ACC112 (cell line): ENCODE measurements around the gene TIMM23.
A peak's percentile ranks its signal among the peaks of the same experiment; 100 is the strongest.
"Not testable (repeated sequence)": the region's sequence is repeated elsewhere in the genome, so short reads cannot be mapped to it uniquely, and the experiment has no call there.

Experiments used
- H2AFZ ChIP-seq: fragments of 200-600 bp; sonication (generic); one replicate; pipeline ENCODE4 v1.6.0; 2017; ENCODE audit warnings: antibody characterized with exemption, low read length; ENCODE audit not compliant: unreplicated experiment
- H3K27ac ChIP-seq: fragments of 200-600 bp; sonication (generic); 2 replicates; pipeline ENCODE4 v1.5.1; 2014; ENCODE audit warnings: low read depth, mild to moderate bottlenecking, antibody characterized with exemption, low read length, moderate library complexity
- H3K27me3 ChIP-seq: fragments of 200-600 bp; sonication (generic); 2 replicates; pipeline ENCODE4 v1.6.1; 2014; ENCODE audit warnings: mild to moderate bottlenecking, antibody characterized with exemption, low read length, moderate library complexity, mixed read lengths; ENCODE audit not compliant: insufficient read depth
- H3K36me3 ChIP-seq: fragments of 200-600 bp; sonication (generic); 2 replicates; pipeline ENCODE4 v1.6.1; 2016; ENCODE audit warnings: mild to moderate bottlenecking, antibody characterized with exemption, low read length, moderate library complexity, mixed read lengths; ENCODE audit not compliant: insufficient read depth
- H3K4me1 ChIP-seq: fragments of 200-600 bp; sonication (generic); one replicate; pipeline ENCODE4 v1.6.1; 2016; ENCODE audit warnings: low read length, mixed read lengths; ENCODE audit not compliant: insufficient read depth, unreplicated experiment, control insufficient read depth
- H3K4me3 ChIP-seq: fragments of 200-600 bp; sonication (generic); 2 replicates; pipeline ENCODE4 v1.5.1; 2014; ENCODE audit warnings: mild to moderate bottlenecking, low read depth, low read length
- H3K79me2 ChIP-seq: fragments of 200-600 bp; sonication (generic); one replicate; pipeline ENCODE4 v1.6.0; 2016; ENCODE audit warnings: low read length; ENCODE audit not compliant: control insufficient read depth, unreplicated experiment, insufficient read depth

Gene TIMM23

GRCh38 chr10:45997557-45997956 lies 25.3 kb downstream of the TIMM23 start:
- Histone ChIP-seq H3K27ac (no peak overlapping the region), H3K4me1 (no peaks in the 10 kb centered on the region), H3K36me3 (peaks cover 6% of the 10 kb centered on the region; the same call in 1 of the 2 replicates), H3K4me3 (no peak overlapping the region), H3K79me2 (peaks cover 4% of the 10 kb centered on the region), H2AFZ (no peak overlapping the region), H3K27me3 (no peaks in the 10 kb centered on the region)

GRCh38 chr10:45997994-45998763 lies 25.9 kb downstream of the TIMM23 start:
- Histone ChIP-seq H3K27ac (no peak overlapping the region), H3K4me1 (no peaks in the 10 kb centered on the region), H2AFZ (no peak overlapping the region), H3K36me3 (peaks cover 9% of the 10 kb centered on the region; the same call in 1 of the 2 replicates), H3K27me3 (no peaks in the 10 kb centered on the region), H3K4me3 (no peak overlapping the region), H3K79me2 (peaks cover 4% of the 10 kb centered on the region)

DNA sequence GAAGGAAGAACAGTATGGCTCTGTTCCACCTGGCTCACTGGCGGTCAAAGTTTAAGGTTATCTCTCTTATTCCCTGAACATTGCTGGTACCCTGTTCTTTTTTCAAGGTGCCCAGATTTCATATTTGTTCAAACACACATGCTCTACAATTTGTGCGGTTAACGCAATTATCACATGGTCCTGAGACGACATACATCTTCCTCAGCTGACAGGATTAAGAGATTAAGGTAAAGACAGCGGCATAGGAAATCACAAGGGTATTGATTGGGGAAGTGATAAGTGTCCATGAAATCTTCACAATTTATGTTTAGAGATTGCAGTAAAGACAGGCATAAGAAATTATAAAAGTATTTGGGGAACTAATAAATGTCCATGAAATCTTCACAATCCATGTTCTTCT lies 27.7 kb downstream of the TIMM23 start:
- H2AFZ ChIP-seq, H3K4me3 ChIP-seq, H3K27ac ChIP-seq, H3K4me1 ChIP-seq, H3K27me3 ChIP-seq, H3K79me2 ChIP-seq: not testable (repeated sequence)
- H3K36me3 ChIP-seq = peaks cover 19% of the 10 kb centered on the region

- H3K4me1 ChIP-seq = peaks cover under 1% of the 10 kb centered on the region
- H3K79me2 ChIP-seq = peaks cover 4% of the 10 kb centered on the region
- H2AFZ ChIP-seq = no peak overlapping the region
- no peak overlapping the region for H3K27ac ChIP-seq
- peaks cover 25% of the 10 kb centered on the region for H3K36me3 ChIP-seq
- no peaks in the 10 kb centered on the region for H3K27me3 ChIP-seq
- no peak overlapping the region for H3K4me3 ChIP-seq
These were observed 28.2 kb downstream of the TIMM23 start for GRCh38 chr10:46000538-46000937.

DNA sequence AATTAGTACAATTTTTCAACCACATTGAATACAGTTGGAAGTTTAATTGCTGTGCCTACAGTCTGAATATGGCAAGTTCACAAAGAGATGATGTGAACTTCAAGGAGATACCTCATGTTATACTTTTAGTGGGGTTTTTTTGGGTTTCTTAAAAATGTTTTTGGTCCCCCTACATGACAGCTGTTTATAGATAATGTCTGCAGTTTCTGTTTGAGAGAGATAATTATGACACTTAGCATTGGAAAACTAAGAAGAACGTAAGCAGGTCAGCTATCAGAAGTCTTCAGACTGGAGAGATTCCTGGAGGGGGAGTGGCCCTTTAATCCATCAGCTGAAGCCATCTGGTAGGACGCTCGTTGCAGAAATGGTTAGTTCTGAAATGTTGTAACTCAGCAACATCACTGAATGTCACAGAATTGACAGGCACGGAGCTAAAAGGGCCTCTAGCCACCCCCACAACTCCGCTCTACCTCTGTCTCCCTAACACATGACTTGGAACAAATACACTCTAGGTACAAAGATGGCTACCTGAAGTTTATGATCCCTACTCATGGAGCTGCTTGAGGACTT lies 29.0 kb downstream of the TIMM23 start:
- Histone ChIP-seq H3K4me1 (peaks cover 8% of the 10 kb centered on the region), H3K4me3 (no peak overlapping the region), H3K36me3 (peaks cover 31% of the 10 kb centered on the region), H3K79me2 (peaks cover 4% of the 10 kb centered on the region), H2AFZ (no peak overlapping the region), H3K27ac (no peak overlapping the region), H3K27me3 (no peaks in the 10 kb centered on the region)

GRCh38 chr10:46002189-46002687 lies 29.9 kb downstream of the TIMM23 start:
- not testable (repeated sequence) for H3K4me3 ChIP-seq, H3K27ac ChIP-seq, H3K27me3 ChIP-seq, H3K79me2 ChIP-seq, H2AFZ ChIP-seq
- Histone ChIP-seq H3K36me3 (peaks cover 34% of the 10 kb centered on the region), H3K4me1 (peaks cover 16% of the 10 kb centered on the region)

DNA sequence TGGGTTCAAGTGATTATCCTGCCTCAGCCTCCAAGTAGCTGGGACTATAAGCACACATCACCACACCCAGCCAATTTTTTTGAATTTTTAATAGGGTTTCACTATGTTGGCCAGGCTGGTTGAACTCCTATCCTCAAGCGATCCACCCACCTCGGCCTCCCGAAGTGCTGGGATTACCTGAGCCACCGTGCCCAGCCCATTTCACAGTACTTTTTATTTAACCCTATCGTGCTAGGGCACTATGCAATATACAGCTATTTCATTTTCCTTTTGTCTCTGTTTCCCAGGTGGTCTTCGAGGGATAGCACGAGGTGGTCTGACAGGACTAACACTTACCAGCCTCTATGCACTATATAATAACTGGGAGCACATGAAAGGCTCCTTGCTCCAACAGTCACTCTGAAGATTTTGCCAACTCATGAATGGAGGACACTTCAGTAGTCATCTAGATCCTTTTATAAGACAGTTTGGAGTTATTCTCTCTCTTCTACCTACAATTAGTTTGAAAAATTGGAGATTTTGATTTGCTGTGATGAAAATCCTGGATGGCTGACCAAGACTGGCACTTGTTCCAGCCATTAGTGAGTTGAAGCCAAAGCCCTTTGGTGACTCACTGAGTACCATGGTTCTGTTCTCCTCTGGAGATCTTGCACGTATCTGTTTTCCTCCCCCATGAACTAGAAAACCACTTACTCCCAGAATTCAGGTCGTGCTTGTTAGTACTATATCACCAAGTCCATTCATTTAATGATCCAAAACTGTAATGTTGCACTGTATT lies 30.8 kb downstream of the TIMM23 start:
- no peak overlapping the region for H3K4me3 ChIP-seq
- no peak overlapping the region for H3K27ac ChIP-seq
- peaks cover 3% of the 10 kb centered on the region for H3K79me2 ChIP-seq
- peaks cover 16% of the 10 kb centered on the region for H3K4me1 ChIP-seq
- H2AFZ ChIP-seq = no peak overlapping the region
- H3K36me3 ChIP-seq = peaks cover 36% of the 10 kb centered on the region
- no peaks in the 10 kb centered on the region for H3K27me3 ChIP-seq

DNA sequence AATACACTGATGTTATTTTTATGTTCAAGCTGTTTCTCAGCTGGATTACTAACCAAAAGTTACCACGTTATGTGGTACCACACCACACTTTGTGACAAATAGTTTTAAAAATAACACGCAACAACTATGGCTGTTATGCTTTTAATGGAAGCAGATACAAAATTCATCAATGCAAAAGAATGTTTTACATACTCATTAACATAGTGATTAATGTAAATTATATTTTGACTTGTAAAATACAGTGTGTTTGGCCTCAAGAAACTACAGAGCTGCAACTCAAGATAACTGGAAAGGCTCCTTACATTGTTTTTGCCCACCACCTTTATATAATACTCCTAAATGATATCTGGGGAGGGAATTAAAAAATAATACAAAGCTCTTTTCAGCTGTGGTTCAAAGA lies 32.7 kb downstream of the TIMM23 start:
- Histone ChIP-seq H3K4me1 (peaks cover 16% of the 10 kb centered on the region), H2AFZ (no peak overlapping the region), H3K79me2 (no peaks in the 10 kb centered on the region), H3K36me3 (peaks cover 43% of the 10 kb centered on the region), H3K27me3 (no peaks in the 10 kb centered on the region), H3K27ac (no peak overlapping the region), H3K4me3 (no peak overlapping the region)

GRCh38 chr10:46005383-46005782 lies 33.1 kb downstream of the TIMM23 start:
- no peaks in the 10 kb centered on the region for H3K27me3 ChIP-seq
- H3K36me3 ChIP-seq = peaks cover 43% of the 10 kb centered on the region
- no peak overlapping the region for H2AFZ ChIP-seq
- H3K4me3 ChIP-seq = no peak overlapping the region
- H3K4me1 ChIP-seq = peaks cover 16% of the 10 kb centered on the region
- no peaks in the 10 kb centered on the region for H3K79me2 ChIP-seq
- peak overlapping the region; percentile 44; the same call in 1 of the 2 replicates for H3K27ac ChIP-seq

DNA sequence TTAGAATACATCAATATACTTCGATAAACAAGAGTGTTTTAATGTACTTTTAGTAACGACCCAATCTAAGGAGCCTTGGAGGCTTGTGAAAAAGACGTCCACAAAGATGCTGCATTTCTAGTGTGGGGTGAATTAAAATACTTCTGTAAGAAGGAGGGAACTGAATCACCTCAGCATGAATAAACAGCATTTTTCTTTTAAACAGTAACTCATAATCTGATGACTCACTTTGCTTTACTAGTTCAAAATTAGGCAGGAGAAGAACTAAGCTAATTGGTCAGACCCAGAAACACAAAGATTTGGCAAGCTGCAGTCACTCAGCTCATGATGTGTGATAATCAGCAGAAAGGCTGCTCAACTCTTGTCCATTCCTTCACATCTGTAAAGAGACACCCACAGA lies 33.9 kb downstream of the TIMM23 start:
- H3K27me3 ChIP-seq = no peaks in the 10 kb centered on the region
- H3K4me3 ChIP-seq = no peak overlapping the region
- no peaks in the 10 kb centered on the region for H3K79me2 ChIP-seq
- H3K36me3 ChIP-seq = peaks cover 43% of the 10 kb centered on the region
- H2AFZ ChIP-seq = no peak overlapping the region
- H3K27ac ChIP-seq = peak overlapping the region; percentile 44
- H3K4me1 ChIP-seq = peaks cover 16% of the 10 kb centered on the region
